ENCODE measurements around the gene ANKRD23. TPM values are rescaled to one million over a fixed set of nuclear protein-coding genes. Genes with fewer than 3 reads are reported as not detected.

Gene ANKRD23
- total and polyA plus RNA-seq, 2 of the 13 experiments (the other 11 are each of a cell fraction or from before 2014, with no cell fraction given) = 1.5 to 1.6 TPM

- TF ChIP-seq PRDM4 (CRISPR knock-in tag; IDR thresholded peaks at IDR 0.05; ENCODE audit: borderline replicate concordance) (no peak), MIXL1 (CRISPR knock-in tag; IDR thresholded peaks at IDR 0.05) (no peak), ZNF510 (CRISPR knock-in tag; IDR thresholded peaks at IDR 0.05; ENCODE audit: low read depth) (no peak), NFATC3 (CRISPR knock-in tag; IDR thresholded peaks at IDR 0.05) (no peak), POLR2AphosphoS5 (IDR thresholded peaks at IDR 0.05; ENCODE audit: low read depth, low read length) (peak; percentile 22), NFYB (CRISPR knock-in tag; IDR thresholded peaks at IDR 0.05) (no peak), KLF11 (CRISPR knock-in tag; IDR thresholded peaks at IDR 0.05) (no peak), SSRP1 (CRISPR knock-in tag; IDR thresholded peaks at IDR 0.05) (peak; percentile 62; the same call in 1 of the 2 replicates), KLF16 (CRISPR knock-in tag; IDR thresholded peaks at IDR 0.05) (no peak), ZNF761 (CRISPR knock-in tag; conservative IDR thresholded peaks at IDR 0.05) (no peak), IKZF1 (IDR thresholded peaks at IDR 0.05) (no peak), EHMT2 (IDR thresholded peaks at IDR 0.05; ENCODE audit: borderline replicate concordance, low read depth, low read length) (no peak), ZNF138 (CRISPR knock-in tag; IDR thresholded peaks at IDR 0.05; ENCODE audit: low read depth) (peak; percentile 77; the same call in 1 of the 2 replicates), ZFP62 (CRISPR knock-in tag; IDR thresholded peaks at IDR 0.05) (no peak), NAIF1 (CRISPR knock-in tag; IDR thresholded peaks at IDR 0.05; ENCODE audit: borderline replicate concordance) (no peak), ZNF224 (CRISPR knock-in tag; IDR thresholded peaks at IDR 0.05) (no peak), JDP2 (CRISPR knock-in tag; IDR thresholded peaks at IDR 0.05; ENCODE audit: borderline replicate concordance) (no peak), ZNF646 (CRISPR knock-in tag; IDR thresholded peaks at IDR 0.05) (no peak), ZFP1 (CRISPR knock-in tag; IDR thresholded peaks at IDR 0.05) (no peak), FOXP4 (CRISPR knock-in tag; IDR thresholded peaks at IDR 0.05) (0 out of 2 replicates have a peak, but pooled peaks have one; percentile 7), HCFC1 (IDR thresholded peaks at IDR 0.05; ENCODE audit: low read depth, low read length) (0 out of 2 replicates have a peak, but pooled peaks have one; percentile 4), FOXK1 (CRISPR knock-in tag; IDR thresholded peaks at IDR 0.05; ENCODE audit: borderline replicate concordance, low read depth) (no peak)
Measured at GRCh38 chr2:96859099-96859649, 15.4 kb upstream of the ANKRD23 start (continued).

Data from HepG2 (cell line).